GM18526 (cell line): Measurements from ENCODE around the gene PYCARD.
A peak's percentile ranks its signal among the peaks of the same experiment; 100 is the strongest.

Experiments
- POLR2A ChIP-seq: IDR thresholded peaks from 3 replicates; pipeline ENCODE4 v1.6.1; 2011; ENCODE audit not compliant: insufficient read length; ENCODE audit errors: extremely low read depth

PYCARD gene

DNA sequence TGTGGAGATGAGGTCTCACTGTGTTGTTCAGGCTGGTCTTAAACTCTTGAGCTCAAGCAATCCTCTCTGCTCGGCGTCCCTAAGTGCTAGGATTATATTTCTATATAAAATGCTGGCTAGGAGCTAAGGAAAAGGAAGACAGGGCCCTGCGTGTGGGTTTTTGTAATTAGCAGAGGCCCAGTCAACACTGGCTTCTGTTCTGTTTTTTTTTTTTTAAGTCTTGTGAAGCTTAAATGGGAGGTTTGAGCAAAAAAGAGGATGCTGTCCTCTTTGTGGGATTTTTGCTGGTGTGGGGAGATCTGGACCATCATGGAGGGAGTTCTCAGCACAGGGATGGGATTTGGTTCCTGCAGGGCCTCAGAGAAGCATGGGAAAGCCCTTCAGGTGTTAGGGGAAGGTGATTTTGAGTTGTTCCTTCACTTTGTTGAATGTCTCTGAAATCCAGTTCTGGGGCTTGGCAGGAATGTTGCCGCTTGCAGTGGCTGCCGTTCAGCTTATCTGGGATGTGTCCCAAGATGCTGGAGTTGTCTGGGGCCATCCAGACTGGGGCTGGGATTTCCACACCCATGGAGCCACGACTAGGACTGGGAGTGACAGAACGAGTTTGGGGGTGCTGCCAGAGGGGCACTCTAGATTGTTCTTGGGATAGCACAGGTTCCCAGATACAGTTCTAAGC, 4.2 kb downstream of the PYCARD start:
- peak; percentile 32 for TF ChIP-seq POLR2A

GRCh38 chr16:31196324-31197088, 6.1 kb downstream of the PYCARD start:
- TF ChIP-seq POLR2A = no peak

- TF ChIP-seq POLR2A = no peak
Measured at GRCh38 chr16:31194898-31195297, 7.7 kb downstream of the PYCARD start.

GRCh38 chr16:31193874-31194273, 8.7 kb downstream of the PYCARD start:
- TF ChIP-seq POLR2A = no peak

- no peak for TF ChIP-seq POLR2A
Measured at GRCh38 chr16:31192856-31193642, 9.5 kb downstream of the PYCARD start.

- no peak for TF ChIP-seq POLR2A
Measured at GRCh38 chr16:31191697-31192428, 10.7 kb downstream of the PYCARD start.

DNA sequence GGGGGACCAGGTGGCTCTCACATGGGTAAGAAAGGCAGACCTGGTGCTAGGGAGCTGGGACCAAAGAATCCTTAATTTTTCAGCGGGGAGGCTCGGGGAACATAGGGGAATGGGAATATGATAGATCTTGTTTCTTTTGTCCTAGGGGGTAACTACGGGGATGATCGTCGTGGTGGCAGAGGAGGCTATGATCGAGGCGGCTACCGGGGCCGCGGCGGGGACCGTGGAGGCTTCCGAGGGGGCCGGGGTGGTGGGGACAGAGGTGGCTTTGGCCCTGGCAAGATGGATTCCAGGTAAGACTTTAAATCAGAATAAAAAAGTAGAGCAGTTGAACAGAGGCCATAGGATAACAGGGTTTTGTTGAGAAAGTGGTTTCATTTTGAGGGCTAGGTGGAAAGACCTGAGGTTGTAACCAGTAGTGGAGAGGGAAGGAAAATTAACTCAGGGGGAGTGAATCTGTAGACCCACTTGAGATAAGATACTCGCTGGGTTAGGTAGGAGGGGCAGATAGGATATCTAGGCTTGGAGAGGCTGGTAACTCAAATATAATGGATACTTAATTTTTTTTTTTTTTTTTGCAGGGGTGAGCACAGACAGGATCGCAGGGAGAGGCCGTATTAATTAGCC, 11.6 kb downstream of the PYCARD start:
- no peak for TF ChIP-seq POLR2A

DNA sequence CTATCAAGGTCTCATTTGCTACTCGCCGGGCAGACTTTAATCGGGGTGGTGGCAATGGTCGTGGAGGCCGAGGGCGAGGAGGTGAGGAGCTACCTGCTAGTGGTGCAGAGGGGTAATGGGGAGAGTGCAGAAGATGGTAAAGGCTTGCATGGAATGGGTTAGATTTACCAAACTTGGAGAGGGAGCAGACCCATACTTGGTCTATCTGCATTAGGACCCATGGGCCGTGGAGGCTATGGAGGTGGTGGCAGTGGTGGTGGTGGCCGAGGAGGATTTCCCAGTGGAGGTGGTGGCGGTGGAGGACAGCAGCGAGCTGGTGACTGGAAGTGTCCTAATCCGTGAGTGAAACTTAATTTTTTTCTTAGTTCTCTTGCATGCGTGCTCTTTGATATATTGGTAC, 12.5 kb downstream of the PYCARD start:
- TF ChIP-seq POLR2A = peak; percentile 10

DNA sequence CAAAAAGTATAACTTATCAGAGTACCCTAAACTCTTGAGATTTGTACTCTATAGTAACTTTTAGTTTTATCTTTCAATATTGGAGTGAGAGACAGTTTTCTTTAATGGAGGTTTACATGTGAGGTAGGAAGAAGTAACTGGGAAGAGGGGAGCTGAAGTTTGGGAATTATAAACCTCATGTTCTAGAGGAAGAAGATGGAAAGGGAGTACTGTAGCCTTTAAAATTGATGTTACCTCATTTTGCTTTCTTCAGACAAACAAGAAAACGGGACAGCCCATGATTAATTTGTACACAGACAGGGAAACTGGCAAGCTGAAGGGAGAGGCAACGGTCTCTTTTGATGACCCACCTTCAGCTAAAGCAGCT, 13.2 kb downstream of the PYCARD start:
- no peak for TF ChIP-seq POLR2A

DNA sequence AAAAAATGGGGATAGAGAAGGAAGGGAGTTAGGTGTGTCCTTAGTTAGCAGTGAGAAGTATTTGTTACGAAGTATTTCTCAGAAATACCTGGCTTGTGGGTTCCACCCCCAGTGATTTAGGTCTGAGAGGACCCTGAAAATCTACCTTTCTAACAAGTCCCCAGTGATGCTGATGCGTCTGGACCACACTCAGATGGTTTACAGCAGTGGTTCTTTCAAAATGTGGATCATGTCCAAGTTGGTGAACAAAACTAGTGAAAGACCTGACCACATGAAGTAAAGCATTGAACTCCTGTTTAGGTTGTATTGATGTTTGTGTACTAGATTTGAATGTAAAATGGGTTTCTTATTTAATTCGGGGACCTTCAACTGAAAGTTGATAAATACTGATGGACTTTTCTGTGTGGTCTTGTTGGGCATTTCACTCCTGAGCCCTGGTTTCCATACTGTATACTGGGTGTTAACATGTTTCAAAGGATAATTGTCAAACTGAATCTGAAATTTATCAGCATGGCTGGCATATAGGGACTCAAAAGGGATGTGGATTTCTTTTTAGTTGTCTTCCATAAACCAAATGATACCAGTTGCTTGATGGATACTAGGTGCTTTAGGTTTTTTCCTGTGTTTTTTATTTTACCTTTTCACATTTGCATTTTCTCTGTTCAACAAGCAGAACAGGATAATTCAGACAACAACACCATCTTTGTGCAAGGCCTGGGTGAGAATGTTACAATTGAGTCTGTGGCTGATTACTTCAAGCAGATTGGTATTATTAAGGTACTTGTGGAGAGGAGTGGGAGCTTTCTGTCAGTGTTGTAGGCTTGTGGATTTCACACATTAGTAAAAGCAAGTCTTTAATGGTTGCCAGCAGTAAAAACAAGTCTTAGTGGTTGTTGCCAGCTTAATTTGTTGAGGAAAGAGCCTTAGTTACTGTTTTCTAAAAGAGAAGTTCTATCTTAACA, 13.8 kb downstream of the PYCARD start:
- TF ChIP-seq POLR2A = no peak

GRCh38 chr16:31187808-31188189, 14.8 kb downstream of the PYCARD start:
- no peak for TF ChIP-seq POLR2A

DNA sequence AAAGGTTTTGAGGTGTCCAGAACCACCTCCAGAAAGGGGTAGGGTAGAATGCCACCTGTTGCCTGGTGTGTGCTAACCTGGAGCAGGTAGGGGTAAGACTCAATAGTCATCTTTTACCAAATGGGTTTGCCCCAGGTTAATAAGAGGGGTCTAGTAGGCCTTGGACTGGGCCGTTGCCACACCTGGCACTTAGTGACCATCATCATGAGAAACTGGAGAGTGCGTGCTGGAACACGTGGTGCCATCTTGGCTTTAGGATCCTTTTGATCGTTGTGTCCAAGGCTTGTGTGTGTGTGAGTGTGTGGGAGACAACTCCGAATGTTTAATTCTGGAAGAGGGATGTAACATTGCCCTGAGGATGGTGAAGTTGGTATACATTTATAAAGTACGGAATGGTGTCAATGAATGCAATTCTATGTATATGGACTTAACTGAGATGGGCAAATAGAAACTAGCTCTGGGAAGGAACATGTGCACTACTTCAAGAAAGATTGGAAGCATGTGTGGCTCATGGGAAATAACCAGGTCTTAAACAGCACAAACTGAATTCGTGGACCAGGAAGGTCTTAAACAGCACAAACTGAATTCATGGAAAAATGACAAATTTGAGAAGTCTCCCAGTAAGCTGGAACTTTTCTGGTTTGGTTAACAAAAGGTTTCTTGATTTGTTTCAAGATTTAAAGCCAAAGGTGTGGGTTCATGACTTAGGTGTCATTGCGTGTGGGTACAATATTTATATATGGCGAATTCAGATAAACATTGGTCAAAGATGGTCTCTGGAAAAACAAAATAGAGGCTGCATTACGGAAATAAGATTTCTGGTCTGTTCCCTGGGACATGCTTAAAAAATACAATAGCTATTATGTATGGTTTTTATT, 15.4 kb downstream of the PYCARD start:
- no peak for TF ChIP-seq POLR2A

GRCh38 chr16:31186176-31186575, 16.4 kb downstream of the PYCARD start:
- no peak for TF ChIP-seq POLR2A
